Fibroblast of gingiva (primary cell): ENCODE results near the gene ANAPC16.
"Not testable (repeated sequence)": the region's sequence is repeated elsewhere in the genome, so short reads cannot be mapped to it uniquely, and the experiment has no call there.

Experiments
- DNase-seq: peaks from one replicate; pipeline ENCODE4 v3.0.0-alpha.2; 2011; ENCODE audit warnings: low read depth

Gene ANAPC16

GRCh38 chr10:72211832-72212231, 4.0 kb upstream of the ANAPC16 start:
- DNase-seq: not testable (repeated sequence)

- no peak for DNase-seq
Measured at GRCh38 chr10:72218325-72218724, 2.5 kb downstream of the ANAPC16 start.

- no peak for DNase-seq
Measured at GRCh38 chr10:72218726-72219125, 2.9 kb downstream of the ANAPC16 start.

DNA sequence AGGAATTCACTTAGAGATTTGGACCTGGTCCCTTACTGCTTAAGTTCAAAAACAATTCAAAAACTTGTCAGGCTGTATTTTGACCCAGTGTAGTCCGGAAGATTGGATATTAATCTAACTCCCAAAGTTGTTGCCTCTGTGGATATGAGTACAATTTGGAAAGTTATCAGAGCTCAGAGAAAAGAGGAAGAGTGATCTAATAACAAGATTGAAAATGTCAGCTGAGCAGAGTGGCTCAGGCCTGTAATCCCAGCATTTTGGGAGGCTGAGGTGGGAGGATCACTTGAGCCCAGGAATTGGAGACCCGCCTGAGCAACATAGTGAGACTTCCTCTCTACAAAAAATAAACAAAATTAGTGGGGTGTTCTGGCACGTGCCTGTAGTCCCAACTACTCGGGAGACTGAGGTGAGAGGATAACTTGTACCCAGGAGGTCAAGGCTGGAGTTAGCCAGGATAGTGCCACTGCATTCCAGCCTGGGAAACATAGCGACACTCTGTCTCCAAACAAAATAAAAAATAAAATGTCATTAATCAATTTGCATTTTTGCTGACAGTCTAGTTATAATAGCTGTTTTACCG, 3.5 kb downstream of the ANAPC16 start:
- no peak for DNase-seq

DNA sequence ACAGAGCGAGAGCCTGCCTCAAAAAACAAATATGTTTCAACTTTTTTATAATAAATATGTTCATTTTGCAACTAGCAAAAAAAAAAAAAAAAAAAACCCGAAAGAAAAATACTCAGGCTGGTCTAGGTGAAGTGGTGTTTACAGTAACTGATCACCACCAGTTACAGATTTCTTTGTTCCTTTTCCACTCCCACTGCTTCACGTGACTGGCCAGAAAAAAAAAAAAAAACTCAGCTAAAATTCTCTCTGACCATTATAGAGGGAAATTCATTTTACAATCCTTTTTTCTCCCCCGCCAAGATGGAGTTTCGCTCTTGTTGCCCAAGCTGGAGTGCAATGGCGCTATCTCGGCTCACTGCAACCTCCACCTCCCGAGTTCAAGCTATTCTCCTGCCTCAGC, 4.8 kb downstream of the ANAPC16 start:
- DNase-seq: no peak

- no peak for DNase-seq
Measured at GRCh38 chr10:72221278-72221677, 5.5 kb downstream of the ANAPC16 start.

DNA sequence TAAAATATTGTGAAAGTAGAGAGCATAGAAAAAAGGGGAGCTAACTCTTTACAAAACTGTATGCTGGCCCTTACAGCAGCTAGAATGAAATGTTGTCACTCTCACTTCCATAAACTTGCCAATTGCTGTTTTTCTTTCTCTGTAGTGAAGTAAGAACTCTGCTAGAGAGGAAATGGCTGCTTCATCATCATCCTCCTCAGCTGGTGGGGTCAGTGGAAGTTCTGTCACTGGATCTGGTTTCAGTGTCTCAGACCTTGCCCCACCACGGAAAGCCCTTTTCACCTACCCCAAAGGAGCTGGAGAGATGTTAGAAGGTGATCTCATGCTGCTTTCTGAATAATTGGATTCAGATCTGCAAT, 7.9 kb downstream of the ANAPC16 start:
- DNase-seq: peak; percentile 13

GRCh38 chr10:72224191-72224590, 8.4 kb downstream of the ANAPC16 start:
- DNase-seq: not testable (repeated sequence)

- DNase-seq: no peak
Measured at GRCh38 chr10:72226418-72227027, 10.7 kb downstream of the ANAPC16 start.

- DNase-seq: no peak
Measured at GRCh38 chr10:72227826-72228225, 12.0 kb downstream of the ANAPC16 start.

DNA sequence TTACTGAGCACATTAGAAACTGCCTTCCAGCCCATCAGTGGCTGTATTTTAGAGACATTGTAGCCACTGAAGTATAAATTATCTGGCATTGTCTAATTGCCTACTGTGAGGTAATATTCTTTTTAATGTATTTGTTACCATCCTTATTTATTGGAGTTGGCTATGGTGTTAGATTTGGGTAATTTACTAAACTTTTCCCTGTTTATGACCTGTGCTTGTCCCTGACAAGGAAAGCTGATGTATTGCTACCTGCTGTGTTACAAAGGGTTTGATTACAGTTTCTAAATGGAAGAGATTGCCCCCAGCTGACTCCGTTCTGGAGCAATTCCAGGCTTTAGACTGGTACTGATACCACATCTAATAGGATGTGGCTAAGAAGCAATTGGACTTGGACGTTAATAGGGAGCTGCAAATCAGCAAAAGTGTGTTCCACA, 12.5 kb downstream of the ANAPC16 start:
- no peak for DNase-seq

DNA sequence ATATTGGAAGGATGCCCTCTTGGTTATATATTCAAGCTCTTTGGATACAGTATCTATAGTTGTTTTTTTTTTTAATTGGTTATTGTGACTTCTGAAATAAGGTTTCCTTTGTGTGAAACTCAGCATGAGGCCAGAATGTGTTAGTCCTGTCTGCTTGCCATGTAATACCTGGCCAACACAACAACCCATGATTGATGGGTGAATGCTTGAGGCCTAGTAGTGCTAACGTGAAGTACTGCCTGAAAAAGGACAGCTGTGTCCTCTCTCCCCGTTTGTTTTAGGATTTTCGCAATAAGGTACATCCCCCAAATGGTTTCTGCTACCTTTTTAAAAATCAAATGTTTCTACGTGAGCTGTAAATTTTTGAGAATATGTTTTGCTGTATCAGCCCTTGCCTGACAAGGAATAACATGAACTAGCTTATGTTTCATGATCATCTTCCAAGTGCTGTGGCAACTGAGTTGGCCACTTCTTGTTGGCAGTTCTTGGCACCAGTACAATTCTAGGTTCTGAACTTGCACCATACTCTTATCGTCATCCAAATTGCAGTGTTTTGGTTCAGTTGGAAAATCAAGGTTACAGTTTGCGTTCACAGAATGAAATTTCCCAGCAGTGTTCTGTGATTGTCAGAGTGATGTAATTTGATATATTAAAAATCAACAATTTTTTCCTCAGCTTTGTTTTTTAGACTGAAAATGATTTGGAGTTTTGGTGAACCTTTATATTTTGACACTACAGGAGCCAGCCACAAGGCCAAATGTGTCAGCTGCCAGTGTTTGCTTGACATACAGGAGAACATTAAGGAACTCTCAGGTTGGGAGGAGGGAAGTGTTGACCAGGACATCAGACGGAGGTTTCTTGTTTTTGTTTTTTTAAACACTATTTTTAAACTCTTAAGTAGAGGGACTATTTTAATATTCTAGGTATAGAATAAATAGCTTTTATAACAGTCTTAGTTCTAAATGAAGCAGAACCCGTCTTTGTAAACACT, 13.7 kb downstream of the ANAPC16 start:
- peak; percentile 98 for DNase-seq

GRCh38 chr10:72233621-72234020, 17.8 kb downstream of the ANAPC16 start:
- DNase-seq: no peak

GRCh38 chr10:72234560-72235095, 18.8 kb downstream of the ANAPC16 start:
- no peak for DNase-seq

DNA sequence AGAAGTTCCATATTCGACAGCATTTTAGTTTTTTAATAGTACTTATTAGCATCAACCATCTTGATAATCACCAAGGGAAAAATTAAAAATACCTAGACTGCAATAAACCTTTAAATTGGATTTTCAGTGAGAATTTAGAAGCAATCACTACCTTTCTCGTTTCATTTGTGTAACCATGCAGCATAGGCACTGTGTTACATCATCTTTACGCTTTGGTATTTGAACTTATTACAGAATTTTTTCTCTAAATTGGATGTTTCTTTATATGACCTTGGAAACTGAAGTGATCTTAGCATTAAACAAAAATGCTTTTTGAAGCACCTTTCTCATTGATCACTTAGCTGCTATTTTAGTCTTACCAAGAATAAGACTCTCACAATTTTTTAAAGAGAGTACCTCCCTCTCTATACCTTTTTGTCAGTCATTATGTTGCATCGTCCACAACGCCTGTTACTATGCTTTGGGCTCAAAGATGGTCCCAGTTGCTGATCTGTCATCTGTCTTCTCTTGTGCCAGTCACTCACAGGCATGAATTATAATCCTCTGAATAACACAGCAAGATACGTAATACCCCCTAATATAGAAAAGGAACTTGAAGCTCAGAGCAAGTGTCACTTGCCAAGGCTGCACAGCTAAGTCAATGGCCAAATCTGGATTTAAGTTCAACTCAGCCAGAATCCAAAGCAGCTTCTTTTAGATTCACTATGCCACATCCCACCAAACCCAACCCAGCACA, 19.9 kb downstream of the ANAPC16 start:
- no peak for DNase-seq

DNA sequence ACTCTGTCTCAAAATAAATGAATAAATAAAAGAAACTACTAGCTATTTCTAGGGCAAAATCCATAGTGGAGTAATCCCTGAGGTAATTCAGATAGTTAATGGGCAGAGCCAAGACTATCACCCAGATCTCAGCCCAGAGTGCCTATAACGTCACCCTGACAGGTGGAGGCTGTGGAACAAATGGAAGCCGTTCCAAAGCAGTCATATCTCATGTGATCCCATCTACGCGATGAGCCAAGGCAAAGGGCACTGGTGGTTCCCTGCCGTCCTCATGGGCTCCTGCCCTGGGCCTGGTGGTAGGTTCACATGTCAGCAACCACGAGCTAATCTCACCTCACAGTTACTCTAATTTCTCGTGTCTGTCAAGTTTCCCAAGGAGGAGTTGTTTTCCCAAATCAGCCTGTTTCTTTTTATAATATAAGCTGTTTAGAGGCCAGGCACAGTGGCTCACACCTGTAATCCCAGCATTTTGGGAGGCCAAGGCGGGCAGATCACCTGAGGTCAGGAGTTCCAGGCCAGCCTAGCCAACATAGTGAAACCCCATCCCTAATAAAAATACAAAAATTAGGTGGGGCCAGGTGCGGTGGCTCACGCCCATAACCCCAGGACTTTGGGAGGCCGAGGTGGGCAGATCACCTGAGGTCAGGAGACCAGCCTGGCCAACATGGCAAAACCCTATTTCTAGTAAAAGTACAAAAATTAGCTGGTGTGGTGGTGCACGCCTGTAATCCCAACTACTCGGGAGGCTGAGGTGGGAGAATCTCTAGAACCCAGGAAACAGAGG, 22.8 kb downstream of the ANAPC16 start:
- DNase-seq: no peak

DNA sequence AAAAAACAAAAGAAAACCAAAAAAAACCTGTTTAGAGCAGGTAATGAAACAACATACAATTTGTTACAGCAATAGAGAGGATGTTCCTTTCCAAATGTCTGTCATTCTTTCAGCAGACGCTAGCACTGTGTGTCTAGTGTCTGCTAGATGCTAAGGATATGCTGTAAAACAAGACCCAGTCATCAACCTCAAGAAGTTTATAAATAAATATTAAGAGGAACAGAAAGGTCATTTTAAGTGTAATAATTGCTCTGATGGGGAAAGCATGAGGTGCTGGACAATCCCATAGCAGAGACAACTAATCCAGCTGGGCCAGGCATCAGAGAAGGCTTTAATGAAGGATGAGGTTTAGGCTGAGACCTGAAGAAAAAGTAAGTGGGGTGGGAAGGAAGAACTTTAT, 23.6 kb downstream of the ANAPC16 start:
- DNase-seq: no peak

DNA sequence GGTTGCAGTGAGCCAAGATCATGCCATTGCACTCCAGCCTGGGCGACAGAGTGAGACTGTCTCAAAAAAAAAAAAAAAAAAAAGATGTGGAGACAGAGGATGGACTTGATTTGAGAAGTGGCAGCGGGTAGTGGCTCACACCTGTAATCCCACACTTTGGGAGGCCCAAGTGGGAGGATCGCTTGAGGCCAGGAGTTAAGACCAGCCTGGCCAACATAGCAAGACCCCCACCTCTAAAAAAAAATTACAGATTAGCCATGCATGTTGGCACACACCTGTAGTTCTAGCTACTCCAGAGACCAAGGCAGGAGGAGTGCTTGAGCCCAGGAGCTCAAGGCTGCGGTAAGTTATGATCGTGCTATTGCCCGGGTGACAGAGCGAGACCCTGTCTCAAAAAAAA, 24.6 kb downstream of the ANAPC16 start:
- DNase-seq: no peak

DNA sequence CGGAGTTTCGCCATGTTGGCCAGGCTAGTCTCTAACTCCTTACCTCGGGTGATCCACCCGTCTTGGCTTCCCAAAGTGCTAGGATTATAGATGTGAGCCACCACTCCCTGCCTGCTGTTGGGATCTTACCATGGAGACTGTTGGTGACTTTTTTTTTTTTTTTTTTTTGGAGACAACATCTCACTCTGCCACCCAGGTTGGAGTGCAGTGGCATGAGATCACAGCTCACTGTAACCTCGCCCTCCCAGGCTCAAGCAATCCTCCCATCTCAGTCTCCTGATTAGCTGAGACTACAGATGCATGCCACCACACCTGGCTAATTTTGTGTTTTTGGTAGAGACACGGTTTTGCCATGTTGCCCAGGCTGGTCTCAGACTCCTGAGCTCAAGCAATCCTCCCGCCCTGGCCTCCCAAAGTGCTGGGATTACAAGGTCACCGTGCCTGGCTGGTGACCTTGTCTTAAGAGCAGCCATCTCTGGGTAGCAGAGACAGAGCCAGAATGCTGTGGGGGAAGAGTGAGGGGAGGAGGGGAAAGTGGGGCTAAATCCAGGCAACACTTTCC, 26.0 kb downstream of the ANAPC16 start:
- DNase-seq: no peak

GRCh38 chr10:72242675-72243074, 26.9 kb downstream of the ANAPC16 start:
- peak; percentile 90 for DNase-seq
